Epithelial cell of esophagus (primary cell): ENCODE results near the gene ZFR2.
"Not testable (repeated sequence)": the region's sequence is repeated elsewhere in the genome, so short reads cannot be mapped to it uniquely, and the experiment has no call there.

Source experiments
- DNase-seq: peaks from one replicate; pipeline ENCODE4 v3.0.0; 2010; ENCODE audit warnings: low read depth
- H3K4me3 ChIP-seq: 2 replicates; pipeline ENCODE4 v1.5.1; 2011; ENCODE audit warnings: mild to moderate bottlenecking, low read length, control low read depth
- CTCF ChIP-seq: IDR thresholded peaks from 2 replicates; pipeline ENCODE4 v1.5.1; 2011; ENCODE audit warnings: low read depth, mild to moderate bottlenecking, low read length, control low read depth, inconsistent platforms; ENCODE audit not compliant: insufficient read depth; ENCODE audit errors: missing control alignments

ZFR2 gene

GRCh38 chr19:3893509-3894179 lies 24.8 kb upstream of the ZFR2 start:
- no peak for TF ChIP-seq CTCF
- no peak for DNase-seq
- no peak overlapping the region for H3K4me3 ChIP-seq

- no peak overlapping the region for H3K4me3 ChIP-seq
- no peak for DNase-seq
- TF ChIP-seq CTCF: no peak
These were observed 21.8 kb upstream of the ZFR2 start for GRCh38 chr19:3890591-3890990.

GRCh38 chr19:3882041-3882384 lies 13.2 kb upstream of the ZFR2 start:
- no peak overlapping the region for H3K4me3 ChIP-seq
- no peak for TF ChIP-seq CTCF
- DNase-seq: no peak

- no peak for DNase-seq
- H3K4me3 ChIP-seq: no peak overlapping the region
- TF ChIP-seq CTCF: no peak
These were observed 12.6 kb upstream of the ZFR2 start for GRCh38 chr19:3881272-3882040.

- H3K4me3 ChIP-seq: no peak within 1 kb of the TSS
- DNase-seq: no peak
- no peak for TF ChIP-seq CTCF
These were observed 11.8 kb upstream of the ZFR2 start, which contains the start of gene ATCAY for GRCh38 chr19:3880471-3881271. ATCAY (plus strand) TSS chr19:3880685; CDS start chr19:3885768, 5,083 bp downstream.

GRCh38 chr19:3879656-3880055 lies 10.8 kb upstream of the ZFR2 start:
- no peak overlapping the region for H3K4me3 ChIP-seq
- no peak for TF ChIP-seq CTCF
- no peak for DNase-seq

- not testable (repeated sequence) for H3K4me3 ChIP-seq, DNase-seq
These were observed 5.9 kb upstream of the ZFR2 start for GRCh38 chr19:3874695-3875094.
